Suprapubic skin (tissue), 3 donors: ENCODE data around the gene GAS7.

Experiments used
- EP300 ChIP-seq: sonication (generic); formaldehyde crosslinking; IDR thresholded peaks from one replicate; pipeline ENCODE4 v1.6.1; 2017; ENCODE audit warnings: antibody characterized with exemption
- TF ChIP-seq, protein P1 (sequence below), 2 donors: fragments of 200-600 bp in 1 of 2; fragments of 450-650 bp in 1 of 2; sonication (generic) in 1 of 2; IDR thresholded peaks; one replicate each; pipeline ENCODE4 v1.5.1; 2016 to 2019; ENCODE audit warnings: antibody characterized with exemption in 2 of 2, mild to moderate bottlenecking in 1 of 2, moderate library complexity in 1 of 2

DNA sequence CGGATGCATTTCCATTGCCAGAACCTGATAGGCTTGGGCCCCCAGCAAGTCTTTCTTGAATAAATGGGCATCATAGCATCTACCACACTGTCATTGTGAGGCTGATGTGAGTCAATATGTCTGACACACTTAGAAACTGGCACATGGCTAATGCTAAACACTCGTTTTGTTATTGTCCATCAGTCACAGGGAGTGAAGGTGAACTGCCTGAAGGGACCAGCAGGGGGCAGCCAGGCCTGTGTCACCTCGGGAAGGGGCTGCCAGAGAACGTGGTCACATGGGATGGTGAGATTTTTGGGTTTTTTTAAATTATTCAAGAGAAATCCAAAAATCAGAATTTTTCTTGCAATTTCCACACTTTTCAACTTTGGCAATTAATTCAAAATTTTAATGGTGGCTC is 292.5 kb downstream of the GAS7 start:
- TF ChIP-seq, protein P1, sequence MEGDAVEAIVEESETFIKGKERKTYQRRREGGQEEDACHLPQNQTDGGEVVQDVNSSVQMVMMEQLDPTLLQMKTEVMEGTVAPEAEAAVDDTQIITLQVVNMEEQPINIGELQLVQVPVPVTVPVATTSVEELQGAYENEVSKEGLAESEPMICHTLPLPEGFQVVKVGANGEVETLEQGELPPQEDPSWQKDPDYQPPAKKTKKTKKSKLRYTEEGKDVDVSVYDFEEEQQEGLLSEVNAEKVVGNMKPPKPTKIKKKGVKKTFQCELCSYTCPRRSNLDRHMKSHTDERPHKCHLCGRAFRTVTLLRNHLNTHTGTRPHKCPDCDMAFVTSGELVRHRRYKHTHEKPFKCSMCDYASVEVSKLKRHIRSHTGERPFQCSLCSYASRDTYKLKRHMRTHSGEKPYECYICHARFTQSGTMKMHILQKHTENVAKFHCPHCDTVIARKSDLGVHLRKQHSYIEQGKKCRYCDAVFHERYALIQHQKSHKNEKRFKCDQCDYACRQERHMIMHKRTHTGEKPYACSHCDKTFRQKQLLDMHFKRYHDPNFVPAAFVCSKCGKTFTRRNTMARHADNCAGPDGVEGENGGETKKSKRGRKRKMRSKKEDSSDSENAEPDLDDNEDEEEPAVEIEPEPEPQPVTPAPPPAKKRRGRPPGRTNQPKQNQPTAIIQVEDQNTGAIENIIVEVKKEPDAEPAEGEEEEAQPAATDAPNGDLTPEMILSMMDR (IDR thresholded peaks at IDR 0.05), result peak; percentile 20 to 50
- no peak for TF ChIP-seq EP300
